H1 (cell line): ENCODE data around the gene ADAMTS3. TPM values are rescaled to one million over a fixed set of nuclear protein-coding genes. Genes with fewer than 3 reads are reported as not detected.

Experiments used
- CTCF ChIA-PET: fragments of 300-600 bp; sonication (Branson Sonifier 250); formaldehyde crosslinking; loops from one replicate; lab custom pipeline; 2021; ENCODE audit not compliant: partially characterized antibody; lab: Charles Lee
- POLR2A ChIA-PET: fragments of 300-600 bp; sonication (Branson Sonifier 250); formaldehyde crosslinking; loops from one replicate; lab custom pipeline; 2021; ENCODE audit warnings: inconsistent platforms; ENCODE audit not compliant: partially characterized antibody; lab: Charles Lee
- DNase-seq, 2 experiments: peaks; one replicate each; pipeline versions ENCODE4 v3.0.0 to v3.0.0-alpha.2; 2010 to 2022; ENCODE audit warnings: low spot score in 2 of 2, low read depth in 1 of 2, mixed read lengths in 1 of 2
- FAIRE-seq: peaks from 2 replicates; lab custom pipeline; 2011; peaks lifted over from hg19 to GRCh38; lab: Jason Lieb, UNC
- H2AFZ ChIP-seq: 2 replicates; pipeline ENCODE4 v1.8.1; 2012; ENCODE audit warnings: low read length, inconsistent platforms
- H2AK5ac ChIP-seq: 2 replicates; pipeline ENCODE4 v1.6.1; 2013; ENCODE audit warnings: low read depth, low read length
- H2BK120ac ChIP-seq: replicated peaks from 2 replicates; pipeline ENCODE3; 2013; ENCODE audit warnings: low read depth, low read length, inconsistent platforms
- H2BK12ac ChIP-seq: 2 replicates; pipeline ENCODE4 v1.6.1; 2013; ENCODE audit warnings: low read depth, low read length
- H2BK15ac ChIP-seq: 2 replicates; pipeline ENCODE4 v1.6.1; 2013; ENCODE audit warnings: low read length
- H2BK20ac ChIP-seq: 2 replicates; pipeline ENCODE4 v1.6.1; 2013; ENCODE audit warnings: low read length
- H2BK5ac ChIP-seq: 2 replicates; pipeline ENCODE4 v1.6.1; 2013; ENCODE audit warnings: low read depth, low read length
- H3K14ac ChIP-seq: 2 replicates; pipeline ENCODE4 v1.6.1; 2013; ENCODE audit warnings: inconsistent platforms; ENCODE audit not compliant: insufficient read length
- H3K18ac ChIP-seq: 2 replicates; pipeline ENCODE4 v1.6.1; 2013; ENCODE audit warnings: low read length; ENCODE audit errors: extremely low read depth
- H3K23ac ChIP-seq: 2 replicates; pipeline ENCODE4 v1.6.1; 2013; ENCODE audit warnings: inconsistent platforms; ENCODE audit not compliant: insufficient read length
- H3K23me2 ChIP-seq: 2 replicates; pipeline ENCODE4 v1.6.1; 2013; ENCODE audit warnings: low read depth, low read length
- H3K27ac ChIP-seq: 2 replicates; pipeline ENCODE4 v1.6.1; 2011; ENCODE audit warnings: low read depth, low read length, inconsistent platforms
- H3K27me3 ChIP-seq, 4 experiments: replicated peaks in 1 of 4; 1 replicate in 1 of 4; 2 replicates in 3 of 4; pipeline versions ENCODE4 v1.6.1 to v1.8.1; 2011 to 2013; ENCODE audit warnings: low read length in 3 of 4, mild to moderate bottlenecking in 3 of 4, inconsistent platforms in 2 of 4, mixed read lengths in 2 of 4, moderate library complexity in 1 of 4; ENCODE audit not compliant: control insufficient read depth in 3 of 4, insufficient read depth in 3 of 4; ENCODE audit errors: extremely low read depth in 1 of 4
- H3K36me3 ChIP-seq, 4 experiments: 2 replicates each; pipeline versions ENCODE4 v1.6.1 to v1.8.1; 2011 to 2013; ENCODE audit warnings: mild to moderate bottlenecking in 4 of 4, low read length in 3 of 4, moderate library complexity in 2 of 4, control low read depth in 1 of 4, inconsistent platforms in 1 of 4; ENCODE audit not compliant: insufficient read depth in 4 of 4, control insufficient read depth in 2 of 4
- H3K4ac ChIP-seq: replicated peaks from 2 replicates; pipeline ENCODE3; 2013; ENCODE audit warnings: low read length, low read depth, mixed read lengths, inconsistent platforms; ENCODE audit not compliant: insufficient read length
- H3K4me1 ChIP-seq, 4 experiments: replicated peaks in 1 of 4; 1 replicate in 1 of 4; 2 replicates in 3 of 4; pipeline versions ENCODE4 v1.6.1 to v1.8.1; 2011 to 2013; ENCODE audit warnings: low read length in 3 of 4, inconsistent platforms in 2 of 4, mixed read lengths in 1 of 4; ENCODE audit not compliant: insufficient read depth in 4 of 4, control insufficient read depth in 3 of 4
- H3K4me2 ChIP-seq, 2 experiments: 2 replicates each; pipeline versions ENCODE4 v1.6.1 to v1.8.1; 2011 to 2013; ENCODE audit warnings: low read depth in 2 of 2, low read length in 2 of 2, control low read depth in 1 of 2, inconsistent platforms in 1 of 2, mild to moderate bottlenecking in 1 of 2; ENCODE audit not compliant: insufficient read depth in 1 of 2
- H3K4me3 ChIP-seq, 4 experiments: fragments of 200-600, 300-600 bp in 1 of 4; sonication (generic), shearing (Covaris generic), sonication (Bioruptor Twin) in 1 of 4; 2 replicates each; pipeline versions ENCODE4 v1.5.1 to v1.8.1; 2011 to 2016; ENCODE audit warnings: low read length in 4 of 4, low read depth in 3 of 4, control low read depth in 2 of 4, inconsistent platforms in 2 of 4, mild to moderate bottlenecking in 2 of 4, mixed read lengths in 1 of 4, moderate library complexity in 1 of 4; ENCODE audit not compliant: insufficient read depth in 2 of 4; ENCODE audit errors: extremely low read depth in 1 of 4
- H3K56ac ChIP-seq: replicated peaks from 2 replicates; pipeline ENCODE3; 2013; ENCODE audit warnings: low read depth, mild to moderate bottlenecking, mixed read lengths, low read length, inconsistent platforms; ENCODE audit not compliant: insufficient read length
- H3K79me1 ChIP-seq: 2 replicates; pipeline ENCODE4 v1.6.1; 2013; ENCODE audit warnings: low read depth, low read length, control low read depth
- H3K79me2 ChIP-seq, 2 experiments: 2 replicates each; pipeline versions ENCODE4 v1.6.1 to v1.8.1; 2012 to 2013; ENCODE audit warnings: low read length in 2 of 2, mild to moderate bottlenecking in 2 of 2, inconsistent platforms in 1 of 2; ENCODE audit not compliant: insufficient read depth in 2 of 2, control insufficient read depth in 1 of 2
- H3K9ac ChIP-seq, 4 experiments: replicated peaks in 1 of 4; 1 replicate in 1 of 4; 2 replicates in 3 of 4; pipeline versions ENCODE4 v1.6.1 to v1.8.1; 2011 to 2013; ENCODE audit warnings: low read depth in 3 of 4, low read length in 3 of 4, control low read depth in 2 of 4, mild to moderate bottlenecking in 2 of 4, moderate library complexity in 2 of 4, inconsistent platforms in 1 of 4; ENCODE audit errors: extremely low read depth in 1 of 4
- H3K9me3 ChIP-seq, 2 experiments: 2 replicates each; pipeline versions ENCODE4 v1.6.1 to v1.8.1; 2012 to 2013; ENCODE audit warnings: mild to moderate bottlenecking in 2 of 2, moderate library complexity in 2 of 2, control low read depth in 1 of 2, inconsistent platforms in 1 of 2, low read depth in 1 of 2, low read length in 1 of 2, mixed read lengths in 1 of 2; ENCODE audit not compliant: insufficient read depth in 2 of 2
- H4K20me1 ChIP-seq, 2 experiments: replicated peaks in 1 of 2; 2 replicates each; pipeline versions ENCODE3 to v1.8.1; 2011 to 2013; ENCODE audit warnings: inconsistent platforms in 2 of 2, low read length in 2 of 2, mild to moderate bottlenecking in 1 of 2; ENCODE audit not compliant: insufficient read depth in 2 of 2, control insufficient read depth in 1 of 2
- H4K5ac ChIP-seq: 2 replicates; pipeline ENCODE4 v1.6.1; 2013; ENCODE audit warnings: low read length, low read depth, mixed read lengths, inconsistent platforms; ENCODE audit not compliant: insufficient read length
- H4K8ac ChIP-seq: 2 replicates; pipeline ENCODE4 v1.8.0; 2013; ENCODE audit warnings: mild to moderate bottlenecking, moderate library complexity, low read length, inconsistent platforms; ENCODE audit not compliant: insufficient read depth; ENCODE audit errors: extremely low read depth
- H4K91ac ChIP-seq: replicated peaks from 2 replicates; pipeline ENCODE3; 2013; ENCODE audit warnings: low read length, mixed read lengths, inconsistent platforms; ENCODE audit not compliant: insufficient read length
- BCL11A ChIP-seq, 2 experiments: IDR thresholded peaks; one replicate each; pipeline ENCODE4 v1.6.1; 2011; ENCODE audit warnings: low read depth in 2 of 2, low read length in 2 of 2, mild to moderate bottlenecking in 2 of 2
- BRCA1 ChIP-seq: IDR thresholded peaks from 2 replicates; pipeline ENCODE4 v1.6.1; 2012; ENCODE audit warnings: low read depth, low read length, improper control_type of control experiment
- CREB1 ChIP-seq: IDR thresholded peaks from 2 replicates; pipeline ENCODE4 v1.6.1; 2012; ENCODE audit warnings: inconsistent platforms
- E2F6 ChIP-seq: IDR thresholded peaks from 2 replicates; pipeline ENCODE4 v1.6.1; 2012; ENCODE audit warnings: inconsistent platforms
- EZH2 ChIP-seq: fragments of 200-600 bp; sonication (generic); IDR thresholded peaks from 2 replicates; pipeline ENCODE4 v1.7.1; 2012; ENCODE audit warnings: low read depth, mild to moderate bottlenecking, moderate library complexity, low read length, inconsistent platforms; ENCODE audit not compliant: severe bottlenecking
- KDM5A ChIP-seq: fragments of 200-600 bp; IDR thresholded peaks from 2 replicates; pipeline ENCODE4 v1.7.1; 2012; ENCODE audit warnings: mild to moderate bottlenecking, low read length, inconsistent platforms, mixed read lengths
- NRF1 ChIP-seq: IDR thresholded peaks from 2 replicates; pipeline ENCODE4 v1.6.1; 2011; ENCODE audit warnings: mild to moderate bottlenecking, low read depth, low read length, improper control_type of control experiment
- RNF2 ChIP-seq: fragments of 200-900, 300-1000 bp; sonication (generic); IDR thresholded peaks from 2 replicates; pipeline ENCODE4 v1.7.1; 2016; ENCODE audit warnings: borderline replicate concordance, low read depth, mild to moderate bottlenecking, antibody characterized with exemption, low read length; ENCODE audit not compliant: poor library complexity, severe bottlenecking; ENCODE audit errors: missing control alignments
- SIN3A ChIP-seq, 2 experiments: IDR thresholded peaks in 1 of 2; conservative IDR thresholded peaks in 1 of 2; 2 replicates each; pipeline ENCODE4 v1.6.1; 2011 to 2012; ENCODE audit warnings: low read length in 2 of 2, improper control_type of control experiment in 1 of 2, low read depth in 1 of 2, mild to moderate bottlenecking in 1 of 2
- SP2 ChIP-seq: IDR thresholded peaks from 2 replicates; pipeline ENCODE4 v1.6.1; 2012; ENCODE audit warnings: mild to moderate bottlenecking, low read length, inconsistent platforms
- TEAD4 ChIP-seq: IDR thresholded peaks from 2 replicates; pipeline ENCODE4 v1.6.1; 2012; ENCODE audit warnings: low read depth, low read length, inconsistent platforms, mixed read lengths
- USF2 ChIP-seq: IDR thresholded peaks from 2 replicates; pipeline ENCODE4 v1.6.1; 2011; ENCODE audit warnings: low read length, improper control_type of control experiment
- WGBS, 2 experiments: shearing (Covaris generic) in 1 of 2; methylation state at CpG; one replicate each; pipeline versions ENCODE4 v1.1.6 to v1.1.7; 2013 to 2015; ENCODE audit warnings: low lambda C conversion rate in 2 of 2, mixed read lengths in 2 of 2, inconsistent platforms in 1 of 2, low coverage in 1 of 2, missing lambda C conversion rate in 1 of 2; ENCODE audit not compliant: insufficient replicate concordance in 2 of 2, insufficient coverage in 1 of 2, insufficient read length in 1 of 2; ENCODE audit errors: extremely low coverage in 1 of 2, missing lambda C conversion rate in 1 of 2; 5-methylcytosine and 5-hydroxymethylcytosine counted together
- polyA plus RNA-seq, 7 experiments: library from polyadenylated mRNA; depleted of rRNA in 3 of 7; stranded (reverse) in 5 of 7; unstranded in 2 of 7; fragments of >200 nt in 5 of 7; fragments of 200-250 nt in 2 of 7; gene quantifications; 1 replicate in 5 of 7; 2 replicates in 1 of 7; 4 replicates in 1 of 7; pipeline versions ENCODE4 v1.2.1 to v1.2.3, GENCODE V29; 2011 to 2013; ENCODE audit warnings: missing spikeins in 2 of 7, mixed read lengths in 2 of 7
- total RNA-seq: library from RNA; stranded (reverse); fragmentation: NEBNext Ultra II Directional; extraction: Animal tissue kit (Norgen Biotek cat#: 25700); gene quantifications from 2 replicates; pipeline ENCODE4 v1.2.1, GENCODE V29; 2021

Gene ADAMTS3
- total and polyA plus RNA-seq, 2 of the 8 experiments (the other 6 are each of a cell fraction or from before 2014, with no cell fraction given) = 1.3 to 3.4 TPM

- H4K5ac ChIP-seq = no peak overlapping the region
- no peak overlapping the region for H3K56ac ChIP-seq
- no peak overlapping the region for H3K9ac ChIP-seq
- DNase-seq = no peak
- no peak overlapping the region for H3K4me2 ChIP-seq
- H2AFZ ChIP-seq = no peak overlapping the region
- FAIRE-seq = no peak
- H4K8ac ChIP-seq = no peak overlapping the region
- H3K27ac ChIP-seq = no peak overlapping the region
- H3K14ac ChIP-seq = no peak overlapping the region
- no peaks in the 10 kb centered on the region for H4K20me1 ChIP-seq
- no peak overlapping the region for H3K4ac ChIP-seq
- no peak overlapping the region for H3K18ac ChIP-seq
- H3K79me2 ChIP-seq = no peaks in the 10 kb centered on the region
- H3K4me1 ChIP-seq = peaks cover 0 to 10% (median 4%) of the 10 kb centered on the region in 4 experiments; a peak in 5 of 7 replicates
- no peaks in the 10 kb centered on the region for H3K79me1 ChIP-seq
- no peak overlapping the region for H2BK5ac ChIP-seq
- no peak overlapping the region for H3K4me3 ChIP-seq
- H2BK12ac ChIP-seq = no peak overlapping the region
- ChIA-PET POLR2A (no interaction called here), CTCF (interaction anchor here (0.9 kb wide), 1 partner anchor 34 kb away, joined by 3 read pairs; no protein-coding TSS in a partner anchor)
- H2BK20ac ChIP-seq = no peak overlapping the region
- H4K91ac ChIP-seq = no peak overlapping the region
- no peaks in the 10 kb centered on the region for H3K27me3 ChIP-seq
- H3K9me3 ChIP-seq = no peaks in the 10 kb centered on the region
- H2BK120ac ChIP-seq = no peak overlapping the region
- no peak overlapping the region for H3K23ac ChIP-seq
- H2AK5ac ChIP-seq = no peak overlapping the region
- no peak overlapping the region for H2BK15ac ChIP-seq
- no peaks in the 10 kb centered on the region for H3K36me3 ChIP-seq
- WGBS, 2 experiments = 89% methylated on average over 2 of the region's 2 CpGs; no CpG with 5 or more reads in 1 of the 2 experiments
- H3K23me2 ChIP-seq = peaks cover 9% of the 10 kb centered on the region; the same call in 1 of the 2 replicates
- TF ChIP-seq TEAD4 (no peak), SIN3A (conservative IDR thresholded peaks at IDR 0.05 in 1 of 2, IDR thresholded peaks at IDR 0.05 in 1 of 2; ENCODE audit: low read depth in 1 of 2, low read length in 2 of 2) (no peak), BCL11A (IDR thresholded peaks at IDR 0.05; ENCODE audit: low read depth in 2 of 2, low read length in 2 of 2) (no peak), E2F6 (no peak), EZH2 (no peak), CREB1 (no peak), RNF2 (no peak), USF2 (no peak), SP2 (no peak), NRF1 (no peak), KDM5A (no peak), BRCA1 (no peak)
Measured at GRCh38 chr4:72564789-72565188, 4.2 kb downstream of the ADAMTS3 start.
